ENCODE data around the gene SEMA5A.

- TF ChIP-seq, protein P1, sequence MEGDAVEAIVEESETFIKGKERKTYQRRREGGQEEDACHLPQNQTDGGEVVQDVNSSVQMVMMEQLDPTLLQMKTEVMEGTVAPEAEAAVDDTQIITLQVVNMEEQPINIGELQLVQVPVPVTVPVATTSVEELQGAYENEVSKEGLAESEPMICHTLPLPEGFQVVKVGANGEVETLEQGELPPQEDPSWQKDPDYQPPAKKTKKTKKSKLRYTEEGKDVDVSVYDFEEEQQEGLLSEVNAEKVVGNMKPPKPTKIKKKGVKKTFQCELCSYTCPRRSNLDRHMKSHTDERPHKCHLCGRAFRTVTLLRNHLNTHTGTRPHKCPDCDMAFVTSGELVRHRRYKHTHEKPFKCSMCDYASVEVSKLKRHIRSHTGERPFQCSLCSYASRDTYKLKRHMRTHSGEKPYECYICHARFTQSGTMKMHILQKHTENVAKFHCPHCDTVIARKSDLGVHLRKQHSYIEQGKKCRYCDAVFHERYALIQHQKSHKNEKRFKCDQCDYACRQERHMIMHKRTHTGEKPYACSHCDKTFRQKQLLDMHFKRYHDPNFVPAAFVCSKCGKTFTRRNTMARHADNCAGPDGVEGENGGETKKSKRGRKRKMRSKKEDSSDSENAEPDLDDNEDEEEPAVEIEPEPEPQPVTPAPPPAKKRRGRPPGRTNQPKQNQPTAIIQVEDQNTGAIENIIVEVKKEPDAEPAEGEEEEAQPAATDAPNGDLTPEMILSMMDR (optimal IDR thresholded peaks at IDR 0.05 in 1 of 3, IDR thresholded peaks at IDR 0.05 in 1 of 3, conservative IDR thresholded peaks at IDR 0.05 in 1 of 3; ENCODE audit: extremely low read depth in 1 of 3, insufficient read depth in 2 of 3, low read length in 3 of 3): no peak
- TF ChIP-seq EZH2 (IDR thresholded peaks at IDR 0.05; ENCODE audit: low read length): no peak
These were observed 427.0 kb downstream of the SEMA5A start for GRCh38 chr5:9118852-9119251.

Data from keratinocyte (primary cell).